KOPT-K1 (cell line): ENCODE data around the gene GRID1.

Experiments
- H3K27ac ChIP-seq: fragments of 200-600 bp; sonication (generic); 2 replicates; pipeline ENCODE4 v1.5.1; 2016; ENCODE audit warnings: antibody characterized with exemption, mild to moderate bottlenecking, low read depth, low read length; ENCODE audit not compliant: poor library complexity, severe bottlenecking
- H3K36me3 ChIP-seq: fragments of 200-600 bp; sonication (generic); 2 replicates; pipeline ENCODE4 v1.5.1; 2017; ENCODE audit warnings: antibody characterized with exemption, mild to moderate bottlenecking, low read length, moderate library complexity; ENCODE audit not compliant: insufficient read depth
- H3K9me3 ChIP-seq: fragments of 200-600 bp; sonication (generic); 2 replicates; pipeline ENCODE4 v1.5.1; 2017; ENCODE audit warnings: antibody characterized with exemption, low read length, mild to moderate bottlenecking; ENCODE audit not compliant: insufficient read depth, poor library complexity, severe bottlenecking

GRID1 gene

GRCh38 chr10:85888559-85888958, 478.0 kb downstream of the GRID1 start:
- H3K9me3 ChIP-seq, result no peaks in the 10 kb centered on the region
- H3K27ac ChIP-seq, result no peak overlapping the region
- H3K36me3 ChIP-seq, result no peaks in the 10 kb centered on the region

DNA sequence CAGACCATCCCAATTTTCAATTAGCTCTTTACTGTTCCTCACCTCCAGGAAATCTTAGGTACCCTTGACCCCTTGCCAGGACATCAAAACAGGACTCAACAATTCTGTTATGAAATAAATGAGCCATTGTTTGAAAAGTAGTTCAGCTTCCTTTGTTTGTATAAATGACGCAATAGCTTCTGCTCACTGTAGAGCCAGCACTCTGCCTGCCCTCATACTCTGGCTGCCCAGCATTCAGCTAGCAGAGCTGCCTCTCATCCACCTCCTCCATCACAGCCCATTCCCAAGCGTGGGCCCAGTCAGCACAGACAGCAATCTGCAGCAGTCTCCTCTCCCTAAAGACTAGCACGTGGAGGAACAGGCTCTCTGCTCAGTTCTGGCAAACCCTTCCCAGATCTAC, 478.6 kb downstream of the GRID1 start:
- no peaks in the 10 kb centered on the region for H3K36me3 ChIP-seq
- H3K9me3 ChIP-seq, result no peaks in the 10 kb centered on the region
- H3K27ac ChIP-seq, result no peak overlapping the region

- Histone ChIP-seq H3K27ac (no peak overlapping the region), H3K9me3 (no peaks in the 10 kb centered on the region), H3K36me3 (no peaks in the 10 kb centered on the region)
These were observed 492.4 kb downstream of the GRID1 start for GRCh38 chr10:85874208-85874607.

GRCh38 chr10:85873063-85873462, 493.5 kb downstream of the GRID1 start:
- H3K36me3 ChIP-seq, result no peaks in the 10 kb centered on the region
- H3K9me3 ChIP-seq, result no peaks in the 10 kb centered on the region
- H3K27ac ChIP-seq, result no peak overlapping the region

DNA sequence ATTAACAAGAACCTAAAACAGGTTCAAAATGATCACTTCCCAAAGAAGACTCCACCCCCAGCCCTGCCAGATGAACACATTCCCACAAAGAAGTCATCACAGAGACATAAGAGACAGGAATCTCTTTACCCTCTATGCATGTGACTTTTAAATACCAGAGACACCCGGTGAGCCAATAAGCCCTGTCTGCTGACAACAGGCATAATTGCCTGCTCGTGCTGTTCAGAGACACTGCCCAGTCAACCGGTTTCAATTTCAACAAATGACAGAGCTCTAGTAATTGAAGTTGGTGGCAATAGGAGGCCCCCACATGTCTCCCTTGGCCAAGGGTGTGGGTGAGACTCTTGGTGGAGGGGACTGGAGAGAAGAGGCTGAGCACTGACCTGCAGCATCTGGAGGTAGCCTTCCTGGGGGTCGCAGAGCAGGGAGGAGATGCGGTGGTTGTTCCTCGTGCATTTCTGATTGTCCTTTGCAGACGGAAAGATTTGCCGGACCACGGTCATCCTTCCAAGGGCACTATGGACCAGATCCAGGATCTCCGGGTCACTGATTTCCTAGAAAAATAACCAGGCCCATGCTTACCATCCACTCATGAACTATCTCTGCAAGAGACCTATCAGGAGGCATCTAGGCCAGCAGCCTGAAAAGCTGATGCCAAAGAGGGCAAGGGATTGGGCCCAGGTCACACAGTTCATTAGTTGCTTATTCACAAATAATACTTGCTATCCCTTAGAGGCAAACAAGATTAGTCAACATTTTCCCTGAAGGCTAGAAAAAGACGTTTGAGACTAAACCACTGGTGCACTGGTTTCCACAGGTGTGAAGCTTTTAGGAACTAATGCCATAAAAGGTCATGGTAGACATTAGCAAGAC, 497.7 kb downstream of the GRID1 start:
- Histone ChIP-seq H3K27ac (no peak overlapping the region), H3K36me3 (no peaks in the 10 kb centered on the region), H3K9me3 (no peaks in the 10 kb centered on the region)

- no peak overlapping the region for H3K27ac ChIP-seq
- H3K36me3 ChIP-seq, result no peaks in the 10 kb centered on the region
- no peaks in the 10 kb centered on the region for H3K9me3 ChIP-seq
These were observed 501.6 kb downstream of the GRID1 start for GRCh38 chr10:85864868-85865526.

- no peaks in the 10 kb centered on the region for H3K9me3 ChIP-seq
- no peak overlapping the region for H3K27ac ChIP-seq
- no peaks in the 10 kb centered on the region for H3K36me3 ChIP-seq
These were observed 502.4 kb downstream of the GRID1 start for GRCh38 chr10:85864173-85864549.

DNA sequence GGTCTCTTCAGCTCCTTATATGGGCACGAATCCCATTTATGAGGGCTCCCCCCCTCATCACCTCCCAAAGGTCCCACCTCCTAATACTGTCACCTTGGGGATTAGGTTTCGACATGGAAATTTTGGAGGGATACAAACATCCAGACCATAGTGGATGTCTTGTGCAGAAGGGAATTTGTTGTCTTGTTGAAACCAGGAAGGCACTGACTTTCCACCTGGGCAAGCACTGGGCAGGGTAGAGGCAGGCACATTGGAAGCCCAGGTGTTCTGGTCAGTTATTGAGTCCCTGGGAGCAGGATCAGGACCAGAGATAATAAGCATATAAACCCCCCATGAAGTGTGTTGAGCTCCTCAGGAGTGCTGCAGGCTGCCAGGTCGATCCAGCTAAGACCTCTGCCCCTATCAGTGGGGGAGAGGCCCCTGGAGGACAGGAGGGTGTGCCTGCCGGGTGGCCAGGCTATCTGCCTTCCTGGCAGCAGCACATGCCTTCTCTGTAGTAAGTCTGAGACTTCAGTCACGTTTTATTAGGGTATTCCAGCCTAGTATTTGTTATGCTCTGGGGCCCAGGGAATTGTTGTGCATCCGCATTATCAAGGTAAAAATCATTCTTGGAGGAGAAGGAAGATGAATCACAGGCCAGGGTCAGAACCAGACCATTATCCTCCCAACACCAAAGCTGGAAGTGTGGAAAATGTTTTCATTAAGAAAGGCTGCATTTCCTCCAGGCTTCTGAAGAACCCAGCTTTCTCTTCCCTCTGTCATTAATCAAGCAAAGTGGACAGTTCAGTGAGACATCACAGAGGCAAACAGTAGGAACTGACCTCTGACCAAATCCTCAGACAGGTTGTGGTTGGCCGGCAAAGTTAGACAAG, 503.1 kb downstream of the GRID1 start:
- Histone ChIP-seq H3K36me3 (no peaks in the 10 kb centered on the region), H3K27ac (no peak overlapping the region), H3K9me3 (no peaks in the 10 kb centered on the region)

DNA sequence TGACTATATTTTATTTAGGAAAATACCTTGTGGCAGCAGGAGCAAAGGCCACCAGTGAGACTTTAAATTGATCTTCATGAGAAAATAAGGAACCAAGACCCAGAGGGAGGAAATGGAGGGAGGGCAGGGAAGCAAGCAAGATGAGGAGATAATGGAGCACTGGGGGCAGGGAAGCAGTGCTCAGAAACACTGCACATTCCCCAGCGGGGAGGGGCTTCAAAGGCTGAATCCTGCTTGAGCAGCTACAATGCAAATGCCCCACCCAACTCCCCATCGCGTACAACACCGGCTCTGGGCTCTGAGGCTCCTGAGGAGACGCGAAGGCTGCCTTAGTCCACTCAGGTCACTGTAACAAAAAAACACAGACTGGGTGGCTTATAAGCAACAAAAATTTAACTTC, 503.8 kb downstream of the GRID1 start:
- no peaks in the 10 kb centered on the region for H3K36me3 ChIP-seq
- H3K27ac ChIP-seq, result no peak overlapping the region
- H3K9me3 ChIP-seq, result no peaks in the 10 kb centered on the region

GRCh38 chr10:85861513-85862197, 504.9 kb downstream of the GRID1 start:
- no peak overlapping the region for H3K27ac ChIP-seq
- H3K9me3 ChIP-seq, result no peaks in the 10 kb centered on the region
- H3K36me3 ChIP-seq, result no peaks in the 10 kb centered on the region

- Histone ChIP-seq H3K9me3 (no peaks in the 10 kb centered on the region), H3K36me3 (no peaks in the 10 kb centered on the region), H3K27ac (no peak overlapping the region)
These were observed 506.7 kb downstream of the GRID1 start for GRCh38 chr10:85859859-85860258.

DNA sequence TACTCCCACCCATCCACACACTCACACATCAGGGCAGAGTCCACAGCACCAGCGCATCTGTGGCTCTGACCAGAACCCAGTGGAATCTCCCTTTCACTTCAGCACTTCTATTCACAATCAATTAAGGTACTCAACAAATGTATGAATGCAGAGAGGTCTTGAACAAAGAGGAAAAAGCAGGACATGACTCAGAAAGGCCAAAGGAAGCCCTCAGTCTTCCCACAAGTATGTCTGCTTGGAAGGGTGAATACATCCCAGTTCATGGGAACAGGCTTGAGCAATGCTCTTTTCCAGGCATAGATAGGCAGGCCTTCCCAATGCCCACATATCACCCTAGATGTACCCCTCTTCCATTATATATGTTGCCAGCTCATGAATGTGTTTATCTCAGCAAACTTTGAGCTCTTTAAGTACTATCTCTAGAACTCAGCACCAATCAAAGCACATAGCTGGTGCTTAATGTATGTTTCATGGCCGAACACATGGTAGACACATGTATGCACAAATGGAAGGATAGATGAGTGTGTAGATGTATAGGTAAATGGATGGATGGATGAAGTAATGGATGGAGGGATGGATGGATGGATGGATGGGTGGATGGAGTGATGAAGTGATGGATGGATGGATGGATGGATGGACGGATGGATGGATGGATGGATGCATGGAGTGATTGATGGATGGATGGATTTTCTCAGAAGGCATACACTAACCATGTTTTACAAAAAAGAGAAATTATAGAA, 507.6 kb downstream of the GRID1 start:
- no peak overlapping the region for H3K27ac ChIP-seq
- no peaks in the 10 kb centered on the region for H3K9me3 ChIP-seq
- H3K36me3 ChIP-seq, result no peaks in the 10 kb centered on the region

DNA sequence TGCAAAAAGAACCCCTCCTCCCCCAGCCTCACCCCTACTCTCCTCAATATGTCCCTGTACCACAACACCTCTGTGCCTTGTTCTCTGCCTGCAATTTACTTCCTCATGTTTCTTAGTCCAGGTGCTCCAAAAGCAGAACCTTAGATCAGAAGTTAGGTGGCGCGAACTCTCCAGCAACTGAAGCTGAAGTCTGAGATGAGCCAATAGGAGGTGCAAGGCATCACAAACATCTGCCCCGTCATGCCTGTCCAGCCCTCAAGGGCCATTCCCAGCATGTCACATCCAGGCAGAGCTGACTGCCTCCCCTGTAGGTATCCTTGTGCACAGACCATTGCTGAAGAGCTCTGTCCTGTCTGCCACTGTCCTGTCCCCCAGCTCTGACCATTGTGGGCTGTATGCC, 508.8 kb downstream of the GRID1 start:
- H3K27ac ChIP-seq, result no peak overlapping the region
- H3K9me3 ChIP-seq, result no peaks in the 10 kb centered on the region
- H3K36me3 ChIP-seq, result no peaks in the 10 kb centered on the region

GRCh38 chr10:85857305-85857704, 509.3 kb downstream of the GRID1 start:
- H3K9me3 ChIP-seq, result no peaks in the 10 kb centered on the region

More at GRCh38 chr10:85857305-85857704, 509.3 kb downstream of the GRID1 start:
- H3K36me3 ChIP-seq, result no peaks in the 10 kb centered on the region
- H3K27ac ChIP-seq, result no peak overlapping the region
